Measurements from ENCODE around the gene PLEKHH1.

DNA sequence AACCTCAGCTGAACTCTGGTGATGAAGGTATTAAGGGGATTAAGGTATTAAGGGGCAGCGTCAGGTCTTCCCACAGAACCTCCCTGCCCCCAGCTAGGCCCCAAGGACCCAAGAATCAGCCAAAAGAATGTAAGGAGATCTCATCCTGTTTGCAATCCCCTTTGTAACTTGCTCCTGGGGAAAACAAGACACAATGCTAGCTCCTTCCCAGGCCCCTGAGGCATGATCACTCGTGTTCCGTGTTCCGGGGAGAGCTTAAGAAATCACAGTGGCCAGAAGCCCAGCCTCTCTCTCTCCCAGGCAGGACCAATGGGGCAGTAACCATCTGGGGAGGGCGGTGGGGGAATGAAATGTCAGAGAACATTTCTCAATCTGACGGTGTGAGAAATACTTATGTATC lies 33.8 kb downstream of the PLEKHH1 start:
- TF ChIP-seq, protein P1, sequence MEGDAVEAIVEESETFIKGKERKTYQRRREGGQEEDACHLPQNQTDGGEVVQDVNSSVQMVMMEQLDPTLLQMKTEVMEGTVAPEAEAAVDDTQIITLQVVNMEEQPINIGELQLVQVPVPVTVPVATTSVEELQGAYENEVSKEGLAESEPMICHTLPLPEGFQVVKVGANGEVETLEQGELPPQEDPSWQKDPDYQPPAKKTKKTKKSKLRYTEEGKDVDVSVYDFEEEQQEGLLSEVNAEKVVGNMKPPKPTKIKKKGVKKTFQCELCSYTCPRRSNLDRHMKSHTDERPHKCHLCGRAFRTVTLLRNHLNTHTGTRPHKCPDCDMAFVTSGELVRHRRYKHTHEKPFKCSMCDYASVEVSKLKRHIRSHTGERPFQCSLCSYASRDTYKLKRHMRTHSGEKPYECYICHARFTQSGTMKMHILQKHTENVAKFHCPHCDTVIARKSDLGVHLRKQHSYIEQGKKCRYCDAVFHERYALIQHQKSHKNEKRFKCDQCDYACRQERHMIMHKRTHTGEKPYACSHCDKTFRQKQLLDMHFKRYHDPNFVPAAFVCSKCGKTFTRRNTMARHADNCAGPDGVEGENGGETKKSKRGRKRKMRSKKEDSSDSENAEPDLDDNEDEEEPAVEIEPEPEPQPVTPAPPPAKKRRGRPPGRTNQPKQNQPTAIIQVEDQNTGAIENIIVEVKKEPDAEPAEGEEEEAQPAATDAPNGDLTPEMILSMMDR (IDR thresholded peaks at IDR 0.05), result no peak
- TF ChIP-seq POLR2A (IDR thresholded peaks at IDR 0.05), result no peak

Measured in testis (tissue), 2 donors.